Vagina (tissue), 2 donors: Measurements from ENCODE around the gene CST9L. TPM values are rescaled to one million over a fixed set of nuclear protein-coding genes. Genes with fewer than 3 reads are reported as not detected.

ENCODE experiments used
- DNase-seq, 2 donors: peaks; one replicate each; pipeline ENCODE4 v3.0.0-alpha.2; 2017; ENCODE audit errors: extremely low spot score in 2 of 2
- H3K27ac ChIP-seq: fragments of 200-600 bp; sonication (generic); one replicate; pipeline ENCODE4 v1.5.1; 2019
- H3K27me3 ChIP-seq: fragments of 200-600 bp; sonication (generic); one replicate; pipeline ENCODE4 v1.5.1; 2019
- H3K36me3 ChIP-seq, 2 donors: fragments of 200-600 bp; sonication (generic); one replicate each; pipeline ENCODE4 v1.5.1; 2017 to 2019
- H3K4me1 ChIP-seq: fragments of 200-600 bp; sonication (generic); one replicate; pipeline ENCODE4 v1.5.1; 2019
- H3K4me3 ChIP-seq, 2 donors: fragments of 200-600 bp; sonication (generic); 1 replicate in 1 of 2; 2 replicates in 1 of 2; pipeline ENCODE4 v1.5.1; 2016 to 2019
- H3K9me3 ChIP-seq: fragments of 200-600 bp; sonication (generic); one replicate; pipeline ENCODE4 v1.5.1; 2019
- POLR2A ChIP-seq, 2 donors: fragments of 450-650 bp; IDR thresholded peaks; one replicate each; pipeline ENCODE4 v1.6.1; 2017; ENCODE audit warnings: antibody characterized with exemption in 2 of 2, mild to moderate bottlenecking in 2 of 2, moderate library complexity in 2 of 2
- POLR2AphosphoS5 ChIP-seq, 2 donors: sonication (generic); formaldehyde crosslinking; IDR thresholded peaks; one replicate each; pipeline ENCODE4 v1.9.0; 2017; ENCODE audit warnings: antibody characterized with exemption in 2 of 2, mild to moderate bottlenecking in 2 of 2, low read depth in 1 of 2; ENCODE audit not compliant: insufficient read depth in 1 of 2
- intact Hi-C: fragments of 100-400 bp; cut with DNase I; formaldehyde crosslinking; loops from one replicate; pipeline ENCODE4 v1.15.1; 2023
- total RNA-seq: library from RNA; depleted of rRNA; stranded (reverse); fragments of >200 nt; gene quantifications from one replicate; pipeline ENCODE4 v1.2.3, GENCODE V29; 2016
- TF ChIP-seq, protein P1 (sequence below), 3 experiments: fragments of 450-650 bp in 2 of 3; fragments of 200-600 bp in 1 of 3; sonication (generic) in 1 of 3; IDR thresholded peaks; one replicate each; pipeline ENCODE4 v1.5.1; 2017 to 2019; ENCODE audit warnings: antibody characterized with exemption in 3 of 3, mild to moderate bottlenecking in 2 of 3, moderate library complexity in 2 of 3

The CST9L gene
- total RNA-seq, 1 donor from 2014 or later: not detected

DNA sequence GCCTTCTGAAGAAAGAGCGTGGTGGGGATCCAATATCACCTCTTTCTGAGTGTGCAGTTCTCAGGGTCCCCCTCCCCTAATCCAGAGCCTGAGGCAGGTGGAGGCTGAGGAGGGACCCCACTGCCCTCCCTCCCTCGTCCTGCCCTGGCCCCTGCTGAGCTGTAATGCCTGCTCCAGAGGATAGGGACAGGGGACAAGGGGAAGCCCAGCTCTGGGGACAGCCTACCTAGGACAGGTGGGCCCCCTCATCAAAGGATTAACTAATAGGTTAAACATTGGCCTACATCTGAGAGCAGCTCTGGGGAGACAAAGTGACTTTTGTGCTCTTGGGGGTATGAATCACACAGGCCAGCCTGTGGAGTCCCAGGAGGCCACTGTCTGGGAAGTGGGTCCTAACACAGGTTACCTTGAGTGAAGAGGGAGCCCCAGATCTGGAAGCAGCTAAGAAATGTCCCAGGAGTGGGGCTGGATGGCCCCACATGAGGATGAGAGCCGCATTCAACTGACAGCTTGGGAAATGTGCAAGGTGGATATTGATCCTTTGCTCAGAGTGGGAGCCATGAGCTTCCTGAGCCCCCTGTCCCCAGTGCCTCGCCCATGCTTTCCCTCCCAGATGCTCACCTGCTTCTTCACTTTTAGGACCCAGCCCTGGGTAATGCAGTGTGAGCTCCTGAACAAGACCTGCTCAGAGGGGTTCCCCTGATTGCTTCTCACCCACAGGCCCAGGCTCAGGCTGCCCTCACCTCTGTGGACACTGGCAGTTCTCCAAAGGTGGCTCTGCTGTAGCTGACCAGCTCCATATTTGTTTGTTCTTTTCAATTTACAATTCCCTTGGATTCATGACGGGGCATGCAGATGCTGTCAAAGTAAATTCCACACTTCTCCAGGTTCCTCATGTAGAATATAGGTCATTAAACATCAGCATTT is 17.8 kb upstream of the CST9L start:
- Histone ChIP-seq H3K9me3 (no peaks in the 10 kb centered on the region), H3K27ac (no peak overlapping the region), H3K27me3 (no peaks in the 10 kb centered on the region), H3K36me3 (no peaks in the 10 kb centered on the region), H3K4me1 (no peaks in the 10 kb centered on the region), H3K4me3 (no peak overlapping the region)
- no peak for TF ChIP-seq POLR2A (IDR thresholded peaks at IDR 0.05)
- TF ChIP-seq POLR2AphosphoS5 (IDR thresholded peaks at IDR 0.05; ENCODE audit: insufficient read depth in 1 of 2, low read depth in 1 of 2): no peak
- TF ChIP-seq, protein P1, sequence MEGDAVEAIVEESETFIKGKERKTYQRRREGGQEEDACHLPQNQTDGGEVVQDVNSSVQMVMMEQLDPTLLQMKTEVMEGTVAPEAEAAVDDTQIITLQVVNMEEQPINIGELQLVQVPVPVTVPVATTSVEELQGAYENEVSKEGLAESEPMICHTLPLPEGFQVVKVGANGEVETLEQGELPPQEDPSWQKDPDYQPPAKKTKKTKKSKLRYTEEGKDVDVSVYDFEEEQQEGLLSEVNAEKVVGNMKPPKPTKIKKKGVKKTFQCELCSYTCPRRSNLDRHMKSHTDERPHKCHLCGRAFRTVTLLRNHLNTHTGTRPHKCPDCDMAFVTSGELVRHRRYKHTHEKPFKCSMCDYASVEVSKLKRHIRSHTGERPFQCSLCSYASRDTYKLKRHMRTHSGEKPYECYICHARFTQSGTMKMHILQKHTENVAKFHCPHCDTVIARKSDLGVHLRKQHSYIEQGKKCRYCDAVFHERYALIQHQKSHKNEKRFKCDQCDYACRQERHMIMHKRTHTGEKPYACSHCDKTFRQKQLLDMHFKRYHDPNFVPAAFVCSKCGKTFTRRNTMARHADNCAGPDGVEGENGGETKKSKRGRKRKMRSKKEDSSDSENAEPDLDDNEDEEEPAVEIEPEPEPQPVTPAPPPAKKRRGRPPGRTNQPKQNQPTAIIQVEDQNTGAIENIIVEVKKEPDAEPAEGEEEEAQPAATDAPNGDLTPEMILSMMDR (IDR thresholded peaks at IDR 0.05): no peak
- DNase-seq: peak in 1 of 2 donors; percentile 47
- intact Hi-C loops: no loop called here

GRCh38 chr20:23585449-23585807 is 17.1 kb upstream of the CST9L start:
- TF ChIP-seq, protein P1 (IDR thresholded peaks at IDR 0.05): no peak
- TF ChIP-seq POLR2A (IDR thresholded peaks at IDR 0.05): no peak
- TF ChIP-seq POLR2AphosphoS5 (IDR thresholded peaks at IDR 0.05; ENCODE audit: insufficient read depth in 1 of 2, low read depth in 1 of 2): no peak
- Histone ChIP-seq H3K4me1 (no peaks in the 10 kb centered on the region), H3K27ac (no peak overlapping the region)

DNA sequence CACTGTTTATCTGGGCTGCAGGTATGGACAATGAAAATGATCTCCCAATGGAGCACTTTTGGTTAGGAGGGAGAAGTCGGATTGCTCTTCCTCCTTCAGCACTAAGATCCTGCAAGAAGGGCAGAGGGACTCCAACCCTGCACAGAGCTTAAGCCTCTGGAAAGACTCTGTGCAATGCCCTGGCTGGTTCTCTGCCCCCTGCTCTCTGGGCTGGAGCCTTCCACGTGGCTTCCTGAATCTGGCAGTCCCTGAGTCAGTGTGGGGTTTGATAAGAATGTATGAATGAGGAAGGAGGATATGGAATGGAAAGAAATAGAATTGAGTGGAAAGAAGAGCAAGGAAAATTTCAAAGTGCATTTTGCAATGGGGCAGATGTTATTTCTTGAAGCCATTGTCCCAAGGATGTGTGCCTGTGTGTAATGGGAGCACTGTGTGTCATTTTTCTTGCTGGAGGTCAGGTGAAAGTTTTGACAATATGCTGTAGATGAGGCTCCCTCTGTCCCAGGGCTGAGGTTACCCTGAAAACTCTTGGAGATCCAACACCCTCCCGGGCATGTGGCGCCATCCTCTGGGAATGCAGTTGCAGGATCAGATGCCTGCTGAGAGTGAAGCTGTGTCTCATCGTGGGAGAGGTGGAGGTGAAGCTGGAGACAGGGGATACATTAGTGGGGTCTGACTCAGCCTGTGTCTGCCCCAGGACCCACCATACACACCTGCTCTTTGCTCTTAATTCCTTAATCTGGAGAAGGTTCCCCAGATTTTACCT is 16.3 kb upstream of the CST9L start:
- H3K4me3 ChIP-seq: no peak overlapping the region
- H3K27ac ChIP-seq: no peak overlapping the region
- no peak for TF ChIP-seq POLR2A (IDR thresholded peaks at IDR 0.05)
- no peak for TF ChIP-seq POLR2AphosphoS5 (IDR thresholded peaks at IDR 0.05; ENCODE audit: insufficient read depth in 1 of 2, low read depth in 1 of 2)
- TF ChIP-seq, protein P1 (IDR thresholded peaks at IDR 0.05): no peak
- no peak for DNase-seq
- no peaks in the 10 kb centered on the region for H3K9me3 ChIP-seq
- no peaks in the 10 kb centered on the region for H3K4me1 ChIP-seq
- H3K27me3 ChIP-seq: no peaks in the 10 kb centered on the region
- H3K36me3 ChIP-seq: no peaks in the 10 kb centered on the region
- intact Hi-C loops: no loop called here

More at GRCh38 chr20:23585449-23585807, 17.1 kb upstream of the CST9L start:
- H3K9me3 ChIP-seq: no peaks in the 10 kb centered on the region
- no peak overlapping the region for H3K4me3 ChIP-seq
- H3K36me3 ChIP-seq: no peaks in the 10 kb centered on the region
- intact Hi-C loops: no loop called here
- no peaks in the 10 kb centered on the region for H3K27me3 ChIP-seq
- no peak for DNase-seq

- Histone ChIP-seq H3K27ac (no peak overlapping the region), H3K4me3 (no peak overlapping the region), H3K36me3 (no peaks in the 10 kb centered on the region), H3K9me3 (no peaks in the 10 kb centered on the region), H3K27me3 (no peaks in the 10 kb centered on the region), H3K4me1 (no peaks in the 10 kb centered on the region)
- no peak for DNase-seq
- TF ChIP-seq POLR2AphosphoS5 (IDR thresholded peaks at IDR 0.05; ENCODE audit: insufficient read depth in 1 of 2, low read depth in 1 of 2): no peak
- TF ChIP-seq, protein P1 (IDR thresholded peaks at IDR 0.05): no peak
- TF ChIP-seq POLR2A (IDR thresholded peaks at IDR 0.05): no peak
- intact Hi-C loops: no loop called here
These were observed 15.2 kb upstream of the CST9L start for GRCh38 chr20:23583526-23583925.
